Effector memory CD4-positive, alpha-beta T cell (primary cell): ENCODE measurements around the gene RALBP1.

Source experiments
- DNase-seq, 3 donors: peaks; one replicate each; pipeline ENCODE4 v3.0.0-alpha.2; 2020
- H3K27ac ChIP-seq: 2 replicates; pipeline ENCODE4 v1.7.0; 2013; ENCODE audit warnings: mild to moderate bottlenecking, low read length, moderate library complexity; ENCODE audit not compliant: insufficient read depth, poor library complexity, severe bottlenecking
- H3K27me3 ChIP-seq: replicated peaks from 2 replicates; pipeline ENCODE4 v1.7.0; 2013; ENCODE audit warnings: mild to moderate bottlenecking, low read length; ENCODE audit not compliant: insufficient read depth, control insufficient read depth, poor library complexity, severe bottlenecking
- H3K36me3 ChIP-seq: 2 replicates; pipeline ENCODE4 v1.7.0; 2013; ENCODE audit warnings: mild to moderate bottlenecking, low read length, moderate library complexity; ENCODE audit not compliant: control insufficient read depth, insufficient read depth
- H3K4me1 ChIP-seq: 2 replicates; pipeline ENCODE4 v1.7.0; 2013; ENCODE audit warnings: low read length, mild to moderate bottlenecking; ENCODE audit not compliant: control insufficient read depth, insufficient read depth, poor library complexity, severe bottlenecking
- H3K4me3 ChIP-seq: 2 replicates; pipeline ENCODE4 v1.7.0; 2013; ENCODE audit warnings: low read length, low read depth, mild to moderate bottlenecking; ENCODE audit not compliant: insufficient read depth, poor library complexity, severe bottlenecking
- H3K9me3 ChIP-seq: 2 replicates; pipeline ENCODE4 v1.7.0; 2013; ENCODE audit warnings: mild to moderate bottlenecking, low read length, moderate library complexity; ENCODE audit not compliant: control insufficient read depth

RALBP1 gene

GRCh38 chr18:9506046-9506792 lies 30.9 kb downstream of the RALBP1 start:
- Histone ChIP-seq H3K27ac (no peak overlapping the region), H3K4me3 (no peak overlapping the region), H3K9me3 (no peaks in the 10 kb centered on the region), H3K36me3 (no peaks in the 10 kb centered on the region), H3K27me3 (no peaks in the 10 kb centered on the region), H3K4me1 (no peaks in the 10 kb centered on the region)
- no peak for DNase-seq

GRCh38 chr18:9507565-9508088 lies 32.3 kb downstream of the RALBP1 start:
- Histone ChIP-seq H3K27me3 (no peaks in the 10 kb centered on the region), H3K9me3 (no peaks in the 10 kb centered on the region), H3K4me3 (no peak overlapping the region), H3K36me3 (no peaks in the 10 kb centered on the region), H3K27ac (no peak overlapping the region), H3K4me1 (no peaks in the 10 kb centered on the region)
- DNase-seq, result no peak

GRCh38 chr18:9508446-9509025 lies 33.2 kb downstream of the RALBP1 start:
- H3K27me3 ChIP-seq, result no peaks in the 10 kb centered on the region
- H3K4me3 ChIP-seq, result no peak overlapping the region
- H3K27ac ChIP-seq, result no peak overlapping the region
- H3K36me3 ChIP-seq, result no peaks in the 10 kb centered on the region
- no peaks in the 10 kb centered on the region for H3K4me1 ChIP-seq
- H3K9me3 ChIP-seq, result no peaks in the 10 kb centered on the region
- DNase-seq, result no peak

GRCh38 chr18:9513971-9514512 lies 38.7 kb downstream of the RALBP1 start:
- H3K27ac ChIP-seq, result no peak overlapping the region
- no peaks in the 10 kb centered on the region for H3K27me3 ChIP-seq
- H3K4me3 ChIP-seq, result no peak overlapping the region
- no peaks in the 10 kb centered on the region for H3K36me3 ChIP-seq
- no peaks in the 10 kb centered on the region for H3K9me3 ChIP-seq
- H3K4me1 ChIP-seq, result no peaks in the 10 kb centered on the region
- DNase-seq, result no peak

GRCh38 chr18:9516437-9517064 lies 41.2 kb downstream of the RALBP1 start:
- Histone ChIP-seq H3K4me1 (no peaks in the 10 kb centered on the region), H3K27me3 (no peaks in the 10 kb centered on the region), H3K9me3 (no peaks in the 10 kb centered on the region), H3K4me3 (no peak overlapping the region), H3K36me3 (peaks cover 5% of the 10 kb centered on the region), H3K27ac (no peak overlapping the region)
- DNase-seq, result no peak

GRCh38 chr18:9517869-9518268 lies 42.6 kb downstream of the RALBP1 start:
- Histone ChIP-seq H3K27me3 (no peaks in the 10 kb centered on the region), H3K9me3 (no peaks in the 10 kb centered on the region), H3K27ac (no peak overlapping the region), H3K4me3 (no peak overlapping the region), H3K4me1 (no peaks in the 10 kb centered on the region), H3K36me3 (peaks cover 17% of the 10 kb centered on the region)
- no peak for DNase-seq

- Histone ChIP-seq H3K27me3 (no peaks in the 10 kb centered on the region), H3K36me3 (peaks cover 17% of the 10 kb centered on the region), H3K4me1 (no peaks in the 10 kb centered on the region), H3K4me3 (no peak overlapping the region), H3K27ac (no peak overlapping the region), H3K9me3 (no peaks in the 10 kb centered on the region)
- no peak for DNase-seq
Measured at GRCh38 chr18:9519399-9519798, 44.1 kb downstream of the RALBP1 start.

GRCh38 chr18:9520666-9521065 lies 45.4 kb downstream of the RALBP1 start:
- no peak overlapping the region for H3K27ac ChIP-seq
- H3K27me3 ChIP-seq, result no peaks in the 10 kb centered on the region
- no peak overlapping the region for H3K4me3 ChIP-seq
- DNase-seq, result no peak
- H3K9me3 ChIP-seq, result no peaks in the 10 kb centered on the region
- H3K36me3 ChIP-seq, result peaks cover 20% of the 10 kb centered on the region
- H3K4me1 ChIP-seq, result no peaks in the 10 kb centered on the region

- Histone ChIP-seq H3K9me3 (no peaks in the 10 kb centered on the region), H3K36me3 (peaks cover 26% of the 10 kb centered on the region), H3K4me1 (no peaks in the 10 kb centered on the region), H3K4me3 (no peak overlapping the region), H3K27ac (no peak overlapping the region), H3K27me3 (no peaks in the 10 kb centered on the region)
- no peak for DNase-seq
Measured at GRCh38 chr18:9521770-9522169, 46.5 kb downstream of the RALBP1 start.

- Histone ChIP-seq H3K27ac (no peak overlapping the region), H3K36me3 (peaks cover 28% of the 10 kb centered on the region)
Measured at GRCh38 chr18:9522952-9523351, 47.6 kb downstream of the RALBP1 start.

More at GRCh38 chr18:9522952-9523351, 47.6 kb downstream of the RALBP1 start:
- H3K4me3 ChIP-seq, result no peak overlapping the region
- no peaks in the 10 kb centered on the region for H3K27me3 ChIP-seq
- H3K9me3 ChIP-seq, result no peaks in the 10 kb centered on the region
- H3K4me1 ChIP-seq, result no peaks in the 10 kb centered on the region
- DNase-seq, result no peak
